Gastrocnemius medialis (tissue), 4 donors: ENCODE measurements around the gene ACOX1.
A peak's percentile ranks its signal among the peaks of the same experiment; 100 is the strongest.

Experiments used
- CTCF ChIP-seq, 5 experiments: fragments of 450-650 bp in 3 of 5; fragments of 200-600 bp in 2 of 5; sonication (generic) in 2 of 5; IDR thresholded peaks in 4 of 5; conservative IDR thresholded peaks in 1 of 5; 1 replicate in 4 of 5; 2 replicates in 1 of 5; pipeline ENCODE4 v1.5.1; 2016 to 2019; ENCODE audit warnings: antibody characterized with exemption in 5 of 5, mild to moderate bottlenecking in 3 of 5, moderate library complexity in 3 of 5
- POLR2A ChIP-seq, 2 donors: fragments of 450-650 bp; IDR thresholded peaks; one replicate each; pipeline ENCODE4 v1.6.1; 2017; ENCODE audit warnings: antibody characterized with exemption in 2 of 2, mild to moderate bottlenecking in 2 of 2, moderate library complexity in 2 of 2

- TF ChIP-seq CTCF (IDR thresholded peaks at IDR 0.05 in 4 of 5, conservative IDR thresholded peaks at IDR 0.05 in 1 of 5) (peak; percentile 32 to 60 (median 45)), POLR2A (IDR thresholded peaks at IDR 0.05) (peak; percentile 82 to 91)
Measured at GRCh38 chr17:75978938-75979704, at the start of gene ACOX1, which contains the start of gene TEN1.
